A549 (cell line): ENCODE data around the gene MEPCE. TPM values are rescaled to one million over a fixed set of nuclear protein-coding genes. Genes with fewer than 3 reads are reported as not detected.

Experiments used
- BHLHE40 ChIP-seq: IDR thresholded peaks from 2 replicates; pipeline ENCODE4 v1.6.1; 2012; ENCODE audit warnings: low read depth, low read length, inconsistent platforms
- CBX8 ChIP-seq: fragments of 200-600 bp; sonication (generic); IDR thresholded peaks from 2 replicates; pipeline ENCODE4 v1.6.1; 2016
- CEBPB ChIP-seq, 2 experiments: fragments of >200 bp in 1 of 2; sonication (Bioruptor Twin) in 1 of 2; formaldehyde crosslinking in 1 of 2; IDR thresholded peaks; 2 replicates each; pipeline ENCODE4 v1.6.1; 2012 to 2016
- CHD2 ChIP-seq: fragments of 150-350 bp; IDR thresholded peaks from 2 replicates; pipeline ENCODE4 v1.6.1; 2014; ENCODE audit warnings: low read length; ENCODE audit not compliant: partially characterized antibody
- CHD4 ChIP-seq: fragments of 200-600 bp; sonication (generic); IDR thresholded peaks from 2 replicates; pipeline ENCODE4 v1.6.1; 2016; ENCODE audit warnings: antibody characterized with exemption, mild to moderate bottlenecking, borderline replicate concordance
- EHF ChIP-seq: fragments of 250-450 bp; sonication (Bioruptor Pico); IDR thresholded peaks from 2 replicates; pipeline ENCODE4 v1.5.0; 2020; ENCODE audit warnings: mild to moderate bottlenecking
- EHMT2 ChIP-seq: fragments of 200-600 bp; sonication (generic); IDR thresholded peaks from 2 replicates; pipeline ENCODE4 v1.6.1; 2016; ENCODE audit warnings: antibody characterized with exemption, low read depth, mild to moderate bottlenecking, moderate library complexity
- FOSB ChIP-seq: fragments of 250-450 bp; sonication (Bioruptor Pico); IDR thresholded peaks from 2 replicates; pipeline ENCODE4 v1.5.0; 2020; ENCODE audit warnings: mild to moderate bottlenecking, moderate library complexity
- FOXS1 ChIP-seq: fragments of 250-450 bp; sonication (Bioruptor Pico); IDR thresholded peaks from 2 replicates; pipeline ENCODE4 v1.5.0; 2020; ENCODE audit warnings: mild to moderate bottlenecking, moderate library complexity
- HDAC2 ChIP-seq: fragments of 200-600 bp; sonication (generic); IDR thresholded peaks from 2 replicates; pipeline ENCODE4 v1.6.1; 2016
- HES2 ChIP-seq: fragments of >200 bp; sonication (Bioruptor Twin); formaldehyde crosslinking; IDR thresholded peaks from 2 replicates; pipeline ENCODE4 v1.6.1; 2016
- HEYL ChIP-seq: fragments of 250-450 bp; sonication (Bioruptor Pico); IDR thresholded peaks from 2 replicates; pipeline ENCODE4 v1.8.0; 2021; ENCODE audit warnings: mild to moderate bottlenecking, moderate library complexity
- HMGXB4 ChIP-seq: fragments of 250-450 bp; sonication (Bioruptor Pico); IDR thresholded peaks from 2 replicates; pipeline ENCODE4 v1.5.0; 2021; ENCODE audit warnings: mild to moderate bottlenecking, moderate library complexity, borderline replicate concordance
- HOXB13 ChIP-seq: fragments of 250-450 bp; sonication (Bioruptor Pico); IDR thresholded peaks from 2 replicates; pipeline ENCODE4 v1.5.0; 2020; ENCODE audit warnings: low read depth, mild to moderate bottlenecking, moderate library complexity
- HOXB5 ChIP-seq: fragments of 250-450 bp; sonication (Bioruptor Pico); IDR thresholded peaks from 2 replicates; pipeline ENCODE4 v1.5.0; 2020; ENCODE audit warnings: mild to moderate bottlenecking, moderate library complexity
- JUN ChIP-seq, 2 experiments: fragments of >200 bp; sonication (Bioruptor Twin); formaldehyde crosslinking; IDR thresholded peaks; 2 replicates in 1 of 2; 3 replicates in 1 of 2; pipeline ENCODE4 v1.6.1; 2016 to 2017
- JUNB ChIP-seq: fragments of >200 bp; sonication (Bioruptor Twin); formaldehyde crosslinking; IDR thresholded peaks from 2 replicates; pipeline ENCODE4 v1.6.1; 2016
- MAFK ChIP-seq: fragments of 450-650 bp; IDR thresholded peaks from 2 replicates; pipeline ENCODE4 v1.6.1; 2014; ENCODE audit not compliant: partially characterized antibody
- MAX ChIP-seq: IDR thresholded peaks from 2 replicates; pipeline ENCODE4 v1.6.1; 2012
- MAZ ChIP-seq: fragments of 150-350 bp; IDR thresholded peaks from 2 replicates; pipeline ENCODE4 v1.6.1; 2014; ENCODE audit warnings: antibody characterized with exemption, low read depth, low read length, borderline replicate concordance
- MYC ChIP-seq: IDR thresholded peaks from 2 replicates; pipeline ENCODE4 v1.6.1; 2012; ENCODE audit warnings: mild to moderate bottlenecking, inconsistent platforms, low read length, improper control_type of control experiment, borderline replicate concordance
- NFE2L2 ChIP-seq: fragments of 150-350 bp; conservative IDR thresholded peaks from 2 replicates; pipeline ENCODE4 v1.6.1; 2014; ENCODE audit warnings: low read length
- NPAS2 ChIP-seq: fragments of 250-450 bp; sonication (Bioruptor Pico); IDR thresholded peaks from 2 replicates; pipeline ENCODE4 v1.8.0; 2022; ENCODE audit warnings: mild to moderate bottlenecking, moderate library complexity, borderline replicate concordance
- NR3C1 ChIP-seq: fragments of >200 bp; sonication (Bioruptor Twin); formaldehyde crosslinking; IDR thresholded peaks from 3 replicates; pipeline ENCODE4 v1.6.1; 2017
- PBX3 ChIP-seq: IDR thresholded peaks from 2 replicates; pipeline ENCODE4 v1.6.1; 2012
- PHF8 ChIP-seq: fragments of 200-600 bp; sonication (generic); IDR thresholded peaks from 2 replicates; pipeline ENCODE4 v1.6.1; 2016; ENCODE audit warnings: low read depth, mild to moderate bottlenecking, antibody characterized with exemption, moderate library complexity, borderline replicate concordance
- POLR2AphosphoS2 ChIP-seq: conservative IDR thresholded peaks from 2 replicates; pipeline ENCODE4 v1.6.1; 2012; ENCODE audit warnings: low read length, improper control_type of control experiment, inconsistent platforms
- RAD21 ChIP-seq, 2 experiments: fragments of >200 bp in 1 of 2; sonication (Bioruptor Twin) in 1 of 2; formaldehyde crosslinking in 1 of 2; IDR thresholded peaks in 1 of 2; conservative IDR thresholded peaks in 1 of 2; 2 replicates in 1 of 2; 3 replicates in 1 of 2; pipeline ENCODE4 v1.6.1; 2012 to 2018; ENCODE audit warnings: inconsistent platforms in 1 of 2
- RARB ChIP-seq: fragments of 250-450 bp; sonication (Bioruptor Pico); IDR thresholded peaks from 2 replicates; pipeline ENCODE4 v1.8.0; 2021; ENCODE audit warnings: mild to moderate bottlenecking, moderate library complexity
- RCOR1 ChIP-seq: fragments of 150-350 bp; IDR thresholded peaks from 2 replicates; pipeline ENCODE4 v1.6.1; 2014; ENCODE audit warnings: antibody characterized with exemption, low read length, low read depth
- RFX5 ChIP-seq: fragments of 450-650 bp; IDR thresholded peaks from 2 replicates; pipeline ENCODE4 v1.7.1; 2014; ENCODE audit warnings: antibody characterized with exemption, mild to moderate bottlenecking, moderate library complexity
- RNF2 ChIP-seq: fragments of 200-600 bp; sonication (generic); IDR thresholded peaks from 2 replicates; pipeline ENCODE4 v1.6.1; 2016; ENCODE audit warnings: low read depth, mild to moderate bottlenecking, antibody characterized with exemption, moderate library complexity, borderline replicate concordance
- SMC3 ChIP-seq: fragments of >200 bp; sonication (Bioruptor Twin); formaldehyde crosslinking; IDR thresholded peaks from 3 replicates; pipeline ENCODE4 v1.6.1; 2018; ENCODE audit warnings: inconsistent platforms
- SREBF2 ChIP-seq: fragments of 450-650 bp; IDR thresholded peaks from 2 replicates; pipeline ENCODE4 v1.6.1; 2014; ENCODE audit warnings: mild to moderate bottlenecking, moderate library complexity
- USF2 ChIP-seq: fragments of 450-650 bp; IDR thresholded peaks from 2 replicates; pipeline ENCODE4 v1.6.1; 2014; ENCODE audit warnings: antibody characterized with exemption
- ZC3H11A ChIP-seq: fragments of 450-650 bp; IDR thresholded peaks from 2 replicates; pipeline ENCODE4 v1.6.1; 2014; ENCODE audit warnings: antibody characterized with exemption, mild to moderate bottlenecking
- ZFP36 ChIP-seq: fragments of 450-650 bp; IDR thresholded peaks from 2 replicates; pipeline ENCODE4 v1.6.1; 2014; ENCODE audit warnings: borderline replicate concordance; ENCODE audit not compliant: partially characterized antibody
- ZSCAN20 ChIP-seq: fragments of 250-450 bp; sonication (Bioruptor Pico); IDR thresholded peaks from 2 replicates; pipeline ENCODE4 v1.8.0; 2022; ENCODE audit warnings: mild to moderate bottlenecking, moderate library complexity
- polyA plus RNA-seq, 4 experiments: library from polyadenylated mRNA; depleted of rRNA in 3 of 4; stranded (reverse); fragments of >200 nt; fragmentation: RNase III in 1 of 4; extraction: RNeasy Plus Mini Kit Qiagen cat#74134 plus additional on column Dnase treatment in 1 of 4; gene quantifications; 2 replicates in 3 of 4; 3 replicates in 1 of 4; pipeline ENCODE4 v1.2.3, GENCODE V29; 2011 to 2017
- TF ChIP-seq, protein P1 (sequence below): fragments of >200 bp; sonication (Bioruptor Twin); formaldehyde crosslinking; IDR thresholded peaks from 3 replicates; pipeline ENCODE4 v1.5.1; 2016

The MEPCE gene
- polyA plus RNA-seq, 2 of the 4 experiments (the other 2 are of a cell fraction) = 10.0 to 38.4 TPM

- no peak for TF ChIP-seq NPAS2
- TF ChIP-seq RARB = no peak; the same call in none of the 2 replicates
- TF ChIP-seq RNF2 = no peak
- no peak for TF ChIP-seq JUNB
- TF ChIP-seq, protein P1, sequence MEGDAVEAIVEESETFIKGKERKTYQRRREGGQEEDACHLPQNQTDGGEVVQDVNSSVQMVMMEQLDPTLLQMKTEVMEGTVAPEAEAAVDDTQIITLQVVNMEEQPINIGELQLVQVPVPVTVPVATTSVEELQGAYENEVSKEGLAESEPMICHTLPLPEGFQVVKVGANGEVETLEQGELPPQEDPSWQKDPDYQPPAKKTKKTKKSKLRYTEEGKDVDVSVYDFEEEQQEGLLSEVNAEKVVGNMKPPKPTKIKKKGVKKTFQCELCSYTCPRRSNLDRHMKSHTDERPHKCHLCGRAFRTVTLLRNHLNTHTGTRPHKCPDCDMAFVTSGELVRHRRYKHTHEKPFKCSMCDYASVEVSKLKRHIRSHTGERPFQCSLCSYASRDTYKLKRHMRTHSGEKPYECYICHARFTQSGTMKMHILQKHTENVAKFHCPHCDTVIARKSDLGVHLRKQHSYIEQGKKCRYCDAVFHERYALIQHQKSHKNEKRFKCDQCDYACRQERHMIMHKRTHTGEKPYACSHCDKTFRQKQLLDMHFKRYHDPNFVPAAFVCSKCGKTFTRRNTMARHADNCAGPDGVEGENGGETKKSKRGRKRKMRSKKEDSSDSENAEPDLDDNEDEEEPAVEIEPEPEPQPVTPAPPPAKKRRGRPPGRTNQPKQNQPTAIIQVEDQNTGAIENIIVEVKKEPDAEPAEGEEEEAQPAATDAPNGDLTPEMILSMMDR = no peak
- TF ChIP-seq ZFP36 = no peak
- TF ChIP-seq HEYL (CRISPR knock-in tag) = no peak
- TF ChIP-seq HMGXB4 (CRISPR knock-in tag) = no peak
- TF ChIP-seq USF2 = 0 out of 2 replicates have a peak, but pooled peaks have one; percentile 40
- peak; percentile 98 for TF ChIP-seq FOSB (CRISPR knock-in tag)
- TF ChIP-seq HOXB5 (CRISPR knock-in tag) = peak; percentile 92
- peak; percentile 34 for TF ChIP-seq CHD2
- TF ChIP-seq MAZ = no peak; the same call in 1 of the 2 replicates
- TF ChIP-seq JUN (IDR thresholded peaks at IDR 0.05) = peak; percentile 87 to 92
- no peak for TF ChIP-seq RAD21 (conservative IDR thresholded peaks at IDR 0.05 in 1 of 2, IDR thresholded peaks at IDR 0.05 in 1 of 2)
- TF ChIP-seq PBX3 = peak; percentile 77
- TF ChIP-seq ZC3H11A = no peak
- TF ChIP-seq MAX = peak; percentile 100
- no peak; the same call in 1 of the 2 replicates for TF ChIP-seq ZSCAN20
- no peak for TF ChIP-seq CBX8
- no peak for TF ChIP-seq POLR2AphosphoS2
- TF ChIP-seq RCOR1 = no peak
- TF ChIP-seq BHLHE40 = no peak
- TF ChIP-seq NR3C1 = no peak
- TF ChIP-seq MYC = peak; percentile 18; the same call in 1 of the 2 replicates
- no peak for TF ChIP-seq NFE2L2
- no peak for TF ChIP-seq FOXS1 (CRISPR knock-in tag)
- TF ChIP-seq EHMT2 = no peak
- 0 out of 2 replicates have a peak, but pooled peaks have one; percentile 16 for TF ChIP-seq RFX5
- no peak for TF ChIP-seq SMC3
- peak; percentile 79; the same call in 1 of the 2 replicates for TF ChIP-seq EHF
- no peak for TF ChIP-seq CHD4
- no peak for TF ChIP-seq MAFK
- peak; percentile 87 for TF ChIP-seq PHF8
- no peak for TF ChIP-seq HDAC2
- no peak for TF ChIP-seq SREBF2
- no peak for TF ChIP-seq CEBPB (IDR thresholded peaks at IDR 0.05)
- no peak for TF ChIP-seq HES2
- TF ChIP-seq HOXB13 (CRISPR knock-in tag) = peak; percentile 88
Measured at GRCh38 chr7:100428199-100428966, 1.2 kb upstream of the MEPCE start, which contains the start of gene ZCWPW1 (continued).
